ENCODE data around the gene C1QTNF2. TPM values are rescaled to one million over a fixed set of nuclear protein-coding genes. Genes with fewer than 3 reads are reported as not detected.

Gene C1QTNF2
- total RNA-seq, 1 donor from 2014 or later, result 0.14 TPM

- H3K27me3 Mint-ChIP-seq, result peaks cover 3% of the 10 kb centered on the region
- H3K4me3 Mint-ChIP-seq (ENCODE audit: low read depth), result no peak overlapping the region
- no peaks in the 10 kb centered on the region for H3K9me3 Mint-ChIP-seq (ENCODE audit: low read depth)
- DNase-seq (ENCODE audit: low spot score, unreplicated experiment), result no peak
- H3K36me3 Mint-ChIP-seq (ENCODE audit: insufficient read depth), result no peaks in the 10 kb centered on the region
- TF ChIP-seq, protein P1, sequence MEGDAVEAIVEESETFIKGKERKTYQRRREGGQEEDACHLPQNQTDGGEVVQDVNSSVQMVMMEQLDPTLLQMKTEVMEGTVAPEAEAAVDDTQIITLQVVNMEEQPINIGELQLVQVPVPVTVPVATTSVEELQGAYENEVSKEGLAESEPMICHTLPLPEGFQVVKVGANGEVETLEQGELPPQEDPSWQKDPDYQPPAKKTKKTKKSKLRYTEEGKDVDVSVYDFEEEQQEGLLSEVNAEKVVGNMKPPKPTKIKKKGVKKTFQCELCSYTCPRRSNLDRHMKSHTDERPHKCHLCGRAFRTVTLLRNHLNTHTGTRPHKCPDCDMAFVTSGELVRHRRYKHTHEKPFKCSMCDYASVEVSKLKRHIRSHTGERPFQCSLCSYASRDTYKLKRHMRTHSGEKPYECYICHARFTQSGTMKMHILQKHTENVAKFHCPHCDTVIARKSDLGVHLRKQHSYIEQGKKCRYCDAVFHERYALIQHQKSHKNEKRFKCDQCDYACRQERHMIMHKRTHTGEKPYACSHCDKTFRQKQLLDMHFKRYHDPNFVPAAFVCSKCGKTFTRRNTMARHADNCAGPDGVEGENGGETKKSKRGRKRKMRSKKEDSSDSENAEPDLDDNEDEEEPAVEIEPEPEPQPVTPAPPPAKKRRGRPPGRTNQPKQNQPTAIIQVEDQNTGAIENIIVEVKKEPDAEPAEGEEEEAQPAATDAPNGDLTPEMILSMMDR (IDR thresholded peaks at IDR 0.05; ENCODE audit: unreplicated experiment), result no peak
- H3K27ac Mint-ChIP-seq, result no peak overlapping the region
- H3K4me1 Mint-ChIP-seq (ENCODE audit: low read depth), result peaks cover 8% of the 10 kb centered on the region
Observed at GRCh38 chr5:160354666-160355065, 15.8 kb downstream of the C1QTNF2 start.

DNA sequence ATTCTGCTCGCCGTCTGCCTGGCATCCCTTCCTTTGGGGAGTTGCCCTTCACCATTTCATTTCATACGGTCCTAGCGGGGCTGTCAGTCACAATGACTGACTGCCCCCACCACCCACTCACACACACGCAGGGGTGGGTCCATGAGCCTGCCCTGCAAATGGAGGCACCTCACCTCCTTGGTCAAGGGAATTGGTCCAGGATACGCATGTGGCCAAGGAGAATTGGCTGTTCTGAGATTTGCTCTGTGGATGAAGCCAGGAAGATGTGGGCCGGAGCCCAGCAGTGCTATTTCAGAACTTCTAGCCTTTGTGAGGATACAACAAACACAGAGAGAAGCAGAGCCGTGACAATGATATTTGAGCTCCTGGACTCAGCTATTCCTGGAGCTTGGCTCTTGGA is 17.0 kb downstream of the C1QTNF2 start:
- TF ChIP-seq, protein P1 (IDR thresholded peaks at IDR 0.05; ENCODE audit: unreplicated experiment), result no peak
- Mint-ChIP-seq H3K27me3 (peaks cover 4% of the 10 kb centered on the region), H3K9me3 (ENCODE audit: low read depth) (no peaks in the 10 kb centered on the region), H3K4me3 (ENCODE audit: low read depth) (no peak overlapping the region), H3K36me3 (ENCODE audit: insufficient read depth) (no peaks in the 10 kb centered on the region), H3K4me1 (ENCODE audit: low read depth) (peaks cover 8% of the 10 kb centered on the region), H3K27ac (no peak overlapping the region)
- DNase-seq (ENCODE audit: low spot score, unreplicated experiment), result no peak

DNA sequence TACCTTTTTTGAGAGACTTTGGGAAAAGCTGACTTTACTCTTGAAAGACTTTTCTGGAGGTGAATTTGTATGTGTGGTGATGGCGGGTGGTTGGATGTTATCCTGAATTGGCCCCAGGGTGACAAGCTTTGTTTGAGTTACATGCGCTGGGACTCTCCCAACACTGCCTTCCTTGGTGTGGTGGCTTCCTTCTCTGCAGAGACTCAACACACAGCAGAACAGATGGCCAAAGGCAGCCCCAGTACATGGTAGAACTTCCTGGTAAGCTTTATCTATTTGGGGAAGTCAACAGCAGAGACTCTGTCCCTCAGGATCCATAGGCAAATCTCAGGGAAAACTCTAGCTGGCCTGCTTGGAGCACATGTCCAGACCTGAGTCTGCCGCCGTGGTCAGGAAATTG is 18.1 kb downstream of the C1QTNF2 start:
- H3K27me3 Mint-ChIP-seq, result peaks cover 4% of the 10 kb centered on the region
- H3K9me3 Mint-ChIP-seq (ENCODE audit: low read depth), result no peaks in the 10 kb centered on the region
- no peaks in the 10 kb centered on the region for H3K36me3 Mint-ChIP-seq (ENCODE audit: insufficient read depth)

DNA sequence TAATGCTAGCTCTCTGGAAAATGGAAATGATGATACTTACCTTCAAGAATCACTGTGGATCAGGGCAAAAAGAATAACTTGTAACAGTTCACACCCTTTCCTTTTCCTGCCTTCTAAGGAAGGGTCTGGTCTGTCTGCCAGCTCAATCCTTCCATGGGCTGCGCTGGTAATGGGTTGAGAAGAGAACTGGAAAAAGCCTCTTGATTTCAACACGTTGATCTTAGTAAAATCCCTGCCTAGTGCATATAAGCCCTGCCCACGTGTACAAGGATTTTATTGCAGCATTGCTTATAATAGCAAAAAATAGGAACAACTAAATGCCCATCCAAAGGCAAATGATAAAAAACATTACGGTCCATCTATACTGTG is 20.5 kb downstream of the C1QTNF2 start:
- peaks cover 2% of the 10 kb centered on the region for H3K4me1 Mint-ChIP-seq (ENCODE audit: low read depth)

More for the DNA sequence above, 18.1 kb downstream of the C1QTNF2 start:
- H3K4me1 Mint-ChIP-seq (ENCODE audit: low read depth), result peaks cover 6% of the 10 kb centered on the region
- no peak for DNase-seq (ENCODE audit: low spot score, unreplicated experiment)
- TF ChIP-seq, protein P1 (IDR thresholded peaks at IDR 0.05; ENCODE audit: unreplicated experiment), result no peak
- no peak overlapping the region for H3K4me3 Mint-ChIP-seq (ENCODE audit: low read depth)
- no peak overlapping the region for H3K27ac Mint-ChIP-seq

DNA sequence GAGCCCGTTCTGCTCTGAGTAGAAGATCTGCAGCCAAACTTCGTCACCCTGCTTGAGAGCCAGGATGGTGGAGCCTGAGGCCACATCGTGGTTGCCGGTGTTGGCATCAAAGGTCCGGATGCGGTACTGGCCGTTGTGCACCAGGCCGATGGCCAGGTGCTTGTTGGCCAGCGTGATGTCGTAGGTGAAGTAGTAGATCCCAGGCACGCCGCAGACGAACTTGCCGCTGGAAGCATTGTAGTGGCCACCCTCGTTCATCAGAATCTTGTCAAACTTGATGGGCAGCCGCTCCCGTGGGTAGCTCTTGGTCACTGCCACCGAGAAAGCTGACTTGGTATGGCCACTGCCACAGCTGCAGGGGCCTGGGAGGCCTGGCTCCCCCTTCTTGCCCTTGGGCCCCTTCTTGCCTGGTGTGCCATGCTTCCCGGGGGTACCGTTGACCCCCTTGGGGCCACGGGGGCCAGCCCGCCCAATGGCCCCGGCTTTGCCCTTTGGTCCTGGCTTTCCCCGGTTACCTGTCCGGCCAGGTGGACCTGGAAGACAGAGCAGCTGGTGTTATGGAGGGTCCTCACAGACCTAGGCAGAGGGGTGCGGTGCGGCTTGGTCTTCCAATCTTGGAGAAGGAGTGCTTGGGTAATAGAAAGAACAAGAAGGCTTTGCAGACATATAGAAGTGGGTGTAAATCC is 21.0 kb downstream of the C1QTNF2 start:
- DNase-seq (ENCODE audit: low spot score, unreplicated experiment), result no peak
- H3K27ac Mint-ChIP-seq, result no peak overlapping the region
- H3K4me3 Mint-ChIP-seq (ENCODE audit: low read depth), result no peak overlapping the region
- no peaks in the 10 kb centered on the region for H3K36me3 Mint-ChIP-seq (ENCODE audit: insufficient read depth)
- H3K9me3 Mint-ChIP-seq (ENCODE audit: low read depth), result no peaks in the 10 kb centered on the region
- H3K27me3 Mint-ChIP-seq, result peaks cover 3% of the 10 kb centered on the region
- TF ChIP-seq, protein P1 (IDR thresholded peaks at IDR 0.05; ENCODE audit: unreplicated experiment), result no peak
- H3K4me1 Mint-ChIP-seq (ENCODE audit: low read depth), result peaks cover 2% of the 10 kb centered on the region

More for the DNA sequence above, 20.5 kb downstream of the C1QTNF2 start:
- H3K9me3 Mint-ChIP-seq (ENCODE audit: low read depth), result no peaks in the 10 kb centered on the region
- H3K27ac Mint-ChIP-seq, result no peak overlapping the region
- no peak for DNase-seq (ENCODE audit: low spot score, unreplicated experiment)
- H3K27me3 Mint-ChIP-seq, result peaks cover 3% of the 10 kb centered on the region
- TF ChIP-seq, protein P1 (IDR thresholded peaks at IDR 0.05; ENCODE audit: unreplicated experiment), result no peak
- H3K36me3 Mint-ChIP-seq (ENCODE audit: insufficient read depth), result no peaks in the 10 kb centered on the region
- H3K4me3 Mint-ChIP-seq (ENCODE audit: low read depth), result no peak overlapping the region

All from progenitor cell of endocrine pancreas (in vitro differentiated cells).